Measurements from ENCODE around the gene TNIP3.

TNIP3 gene

GRCh38 chr4:121168446-121169281 lies 4.5 kb upstream of the TNIP3 start:
- TF ChIP-seq CTCF (conservative IDR thresholded peaks at IDR 0.05; ENCODE audit: control insufficient read depth, insufficient read depth, low read depth, low read length), result no peak
- no peak for DNase-seq (ENCODE audit: low read depth)
- H3K4me3 ChIP-seq (ENCODE audit: control insufficient read depth, low read depth, low read length), result no peak overlapping the region

GRCh38 chr4:121166976-121167375 lies 2.9 kb upstream of the TNIP3 start:
- H3K4me3 ChIP-seq (ENCODE audit: control insufficient read depth, low read depth, low read length), result no peak overlapping the region
- no peak for DNase-seq (ENCODE audit: low read depth)
- no peak for TF ChIP-seq CTCF (conservative IDR thresholded peaks at IDR 0.05; ENCODE audit: control insufficient read depth, insufficient read depth, low read depth, low read length)

GRCh38 chr4:121165206-121165605 lies 1.1 kb upstream of the TNIP3 start:
- H3K4me3 ChIP-seq (ENCODE audit: control insufficient read depth, low read depth, low read length), result no peak overlapping the region
- no peak for TF ChIP-seq CTCF (conservative IDR thresholded peaks at IDR 0.05; ENCODE audit: control insufficient read depth, insufficient read depth, low read depth, low read length)
- no peak for DNase-seq (ENCODE audit: low read depth)

GRCh38 chr4:121156822-121157769 lies 7.0 kb downstream of the TNIP3 start:
- peak; percentile 33 for DNase-seq (ENCODE audit: low read depth)
- peak overlapping the region; percentile 59 for H3K4me3 ChIP-seq (ENCODE audit: control insufficient read depth, low read depth, low read length)
- no peak for TF ChIP-seq CTCF (conservative IDR thresholded peaks at IDR 0.05; ENCODE audit: control insufficient read depth, insufficient read depth, low read depth, low read length)

- peak; percentile 92 for DNase-seq (ENCODE audit: low read depth)
- H3K4me3 ChIP-seq (ENCODE audit: control insufficient read depth, low read depth, low read length), result peak overlapping the region; percentile 59
- no peak for TF ChIP-seq CTCF (conservative IDR thresholded peaks at IDR 0.05; ENCODE audit: control insufficient read depth, insufficient read depth, low read depth, low read length)
These were observed 8.2 kb downstream of the TNIP3 start for GRCh38 chr4:121155893-121156292.

GRCh38 chr4:121154103-121154515 lies 10.0 kb downstream of the TNIP3 start:
- DNase-seq (ENCODE audit: low read depth), result no peak
- no peak for TF ChIP-seq CTCF (conservative IDR thresholded peaks at IDR 0.05; ENCODE audit: control insufficient read depth, insufficient read depth, low read depth, low read length)
- H3K4me3 ChIP-seq (ENCODE audit: control insufficient read depth, low read depth, low read length), result no peak overlapping the region
